GM04504 (cell line): ENCODE results near the gene IL18RAP.

ENCODE experiments used
- DNase-seq: peaks from one replicate; pipeline ENCODE4 v3.0.0-alpha.2; 2012; ENCODE audit warnings: low read depth

The IL18RAP gene

DNA sequence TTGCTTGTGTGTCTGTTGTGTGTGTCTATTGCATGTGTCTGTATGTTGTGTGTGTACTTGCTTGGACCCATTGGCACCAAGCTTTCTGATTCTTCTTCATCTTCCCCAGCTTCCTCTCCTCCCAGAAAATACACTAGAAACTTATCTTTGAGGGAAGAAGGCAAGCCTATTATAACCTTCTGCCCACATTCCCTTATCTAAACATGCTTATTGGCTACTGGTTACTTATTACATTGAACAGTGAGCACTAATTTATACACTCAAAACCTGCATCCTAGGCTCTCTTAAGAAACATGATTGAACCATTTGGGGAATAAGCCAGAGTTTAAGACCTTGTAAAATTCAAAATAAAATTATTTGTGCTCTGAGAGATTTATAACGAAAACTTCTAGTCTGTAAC is 76.6 kb downstream of the IL18RAP start:
- DNase-seq, result no peak
